ENCODE data around the gene EIF2S3B.
"Not testable (repeated sequence)": the region's sequence is repeated elsewhere in the genome, so short reads cannot be mapped to it uniquely, and the experiment has no call there.

EIF2S3B gene

DNA sequence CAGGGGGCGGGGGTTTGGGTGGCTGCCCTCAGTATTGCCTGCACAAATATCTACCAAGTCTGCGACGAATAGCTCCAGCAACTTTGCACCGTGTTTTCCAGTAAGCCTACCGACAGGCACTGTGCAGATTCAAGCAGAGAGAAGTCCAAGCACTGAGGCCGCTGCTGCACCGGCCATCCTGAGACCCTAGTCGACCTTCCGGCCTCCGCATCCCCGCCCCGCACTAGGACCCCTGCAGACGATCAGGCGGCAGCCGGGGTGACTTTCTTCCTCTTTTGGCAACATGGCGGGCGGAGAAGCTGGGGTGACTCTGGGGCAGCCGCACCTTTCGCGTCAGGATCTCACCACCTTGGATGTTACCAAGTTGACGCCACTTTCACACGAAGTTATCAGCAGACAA is at the start of gene EIF2S3B:
TSS of gene EIF2S3B (plus strand) at position 271 of the 400 bp plus-strand sequence. CDS start at position 284, 13 bp downstream.
- no peak for DNase-seq (ENCODE audit: low read depth in 1 of 2, low spot score in 1 of 2)

- no peak for DNase-seq (ENCODE audit: low read depth in 1 of 2, low spot score in 1 of 2)
Measured at GRCh38 chr12:10456856-10457255, 48.8 kb upstream of the EIF2S3B start.

- no peak for DNase-seq (ENCODE audit: low read depth in 1 of 2, low spot score in 1 of 2)
Measured at GRCh38 chr12:10457760-10458159, 47.9 kb upstream of the EIF2S3B start.

GRCh38 chr12:10466311-10466710 is 39.4 kb upstream of the EIF2S3B start:
- DNase-seq (ENCODE audit: low read depth in 1 of 2, low spot score in 1 of 2): no peak

DNA sequence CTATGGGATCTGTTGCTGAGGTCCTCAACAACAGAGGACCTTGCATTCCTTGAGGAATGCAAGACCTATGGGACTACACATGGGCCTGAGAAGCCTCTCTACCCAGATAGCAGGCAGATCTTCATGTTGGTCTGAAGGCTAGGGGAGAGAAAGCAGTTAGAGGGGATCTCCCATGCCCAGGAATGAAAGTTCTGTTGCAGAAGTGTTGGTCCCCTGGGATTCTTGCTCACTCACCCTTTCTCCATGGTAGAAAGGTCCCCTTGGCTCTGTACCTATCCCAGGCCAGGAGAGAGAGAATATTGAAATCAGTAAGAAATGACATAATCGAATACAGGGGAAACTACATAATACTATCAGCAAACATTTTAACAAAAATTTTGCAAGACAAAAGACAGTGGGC is 36.0 kb upstream of the EIF2S3B start:
- no peak for DNase-seq (ENCODE audit: low read depth in 1 of 2, low spot score in 1 of 2)

- DNase-seq (ENCODE audit: low read depth in 1 of 2, low spot score in 1 of 2): not testable (repeated sequence)
Measured at GRCh38 chr12:10472808-10473207, 32.9 kb upstream of the EIF2S3B start.

DNA sequence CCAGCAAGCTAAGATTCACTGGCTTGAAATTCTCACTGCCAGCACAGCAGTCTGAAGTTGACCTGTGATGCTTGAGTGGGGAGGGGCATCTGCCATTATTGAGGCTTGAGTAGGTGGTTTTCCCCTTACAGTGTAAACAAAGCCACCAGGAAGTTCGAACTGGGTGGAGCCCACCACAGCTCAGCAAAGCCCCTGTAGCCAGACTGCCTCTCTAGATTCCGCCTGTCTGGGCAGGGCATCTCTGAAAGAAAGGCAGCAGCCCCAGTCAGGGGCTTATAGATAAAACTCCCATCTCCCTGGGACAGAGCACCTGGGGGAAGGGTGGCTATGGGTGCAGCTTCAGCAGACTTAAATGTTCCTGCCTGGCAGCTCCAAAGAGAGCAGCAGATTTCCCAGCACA is 23.8 kb upstream of the EIF2S3B start:
- DNase-seq (ENCODE audit: low read depth in 1 of 2, low spot score in 1 of 2): not testable (repeated sequence)

GRCh38 chr12:10487328-10487727 is 18.4 kb upstream of the EIF2S3B start:
- not testable (repeated sequence) for DNase-seq (ENCODE audit: low read depth in 1 of 2, low spot score in 1 of 2)

GRCh38 chr12:10491766-10492165 is 13.9 kb upstream of the EIF2S3B start:
- no peak for DNase-seq (ENCODE audit: low read depth in 1 of 2, low spot score in 1 of 2)

DNA sequence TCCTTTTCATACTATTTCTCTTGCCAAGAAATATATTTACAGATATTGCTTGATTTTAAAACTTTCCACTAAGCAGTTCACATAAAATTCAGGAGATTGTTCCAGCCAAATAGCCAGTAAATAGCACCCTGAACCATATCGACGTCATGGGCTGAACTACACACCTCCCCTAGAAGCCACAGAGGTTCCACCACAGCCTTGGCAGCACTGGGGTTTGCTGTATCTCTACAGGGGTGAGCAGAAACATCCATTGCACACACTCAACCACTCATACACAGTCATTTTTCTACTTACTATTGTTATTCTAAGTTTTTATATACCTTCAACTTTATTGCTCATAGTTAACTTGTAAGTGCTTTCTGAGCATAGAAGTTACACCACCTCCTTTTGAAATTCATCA is 8.1 kb upstream of the EIF2S3B start:
- DNase-seq (ENCODE audit: low read depth in 1 of 2, low spot score in 1 of 2): no peak

GRCh38 chr12:10498042-10498441 is 7.6 kb upstream of the EIF2S3B start:
- no peak for DNase-seq (ENCODE audit: low read depth in 1 of 2, low spot score in 1 of 2)

GRCh38 chr12:10501030-10501429 is 4.7 kb upstream of the EIF2S3B start:
- DNase-seq (ENCODE audit: low read depth in 1 of 2, low spot score in 1 of 2): no peak

GRCh38 chr12:10503460-10503859 is 2.2 kb upstream of the EIF2S3B start:
- DNase-seq (ENCODE audit: low read depth in 1 of 2, low spot score in 1 of 2): no peak

- no peak for DNase-seq (ENCODE audit: low read depth in 1 of 2, low spot score in 1 of 2)
Measured at GRCh38 chr12:10511756-10512355, 6.2 kb downstream of the EIF2S3B start.

- DNase-seq (ENCODE audit: low read depth in 1 of 2, low spot score in 1 of 2): no peak
Measured at GRCh38 chr12:10512798-10513197, 7.1 kb downstream of the EIF2S3B start.

- DNase-seq (ENCODE audit: low read depth in 1 of 2, low spot score in 1 of 2): no peak
Measured at GRCh38 chr12:10521555-10521954, 15.9 kb downstream of the EIF2S3B start.

- DNase-seq (ENCODE audit: low read depth in 1 of 2, low spot score in 1 of 2): no peak
Measured at GRCh38 chr12:10528174-10528953, 22.7 kb downstream of the EIF2S3B start.

GRCh38 chr12:10529603-10530002 is 23.9 kb downstream of the EIF2S3B start:
- no peak for DNase-seq (ENCODE audit: low read depth in 1 of 2, low spot score in 1 of 2)

DNA sequence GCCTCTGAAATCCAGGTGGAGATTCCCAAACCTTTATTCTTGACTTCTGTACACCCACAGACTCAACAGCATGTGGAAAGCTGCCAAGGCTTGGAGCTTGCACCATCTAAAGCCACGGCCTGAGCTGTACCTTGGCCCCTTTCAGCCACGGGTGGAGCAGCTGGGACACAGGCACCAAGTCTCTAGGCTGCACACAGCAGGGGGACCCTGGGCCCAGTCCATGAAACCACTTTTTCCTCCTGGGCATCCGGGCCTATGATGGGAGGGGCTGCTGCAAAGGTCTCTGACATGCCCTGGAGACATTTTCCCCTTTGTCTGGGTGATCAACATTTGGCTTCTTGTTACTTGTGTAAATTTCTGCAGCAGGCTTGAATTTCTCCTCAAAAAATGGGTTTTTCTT is 32.0 kb downstream of the EIF2S3B start:
- no peak for DNase-seq (ENCODE audit: low read depth in 1 of 2, low spot score in 1 of 2)

DNA sequence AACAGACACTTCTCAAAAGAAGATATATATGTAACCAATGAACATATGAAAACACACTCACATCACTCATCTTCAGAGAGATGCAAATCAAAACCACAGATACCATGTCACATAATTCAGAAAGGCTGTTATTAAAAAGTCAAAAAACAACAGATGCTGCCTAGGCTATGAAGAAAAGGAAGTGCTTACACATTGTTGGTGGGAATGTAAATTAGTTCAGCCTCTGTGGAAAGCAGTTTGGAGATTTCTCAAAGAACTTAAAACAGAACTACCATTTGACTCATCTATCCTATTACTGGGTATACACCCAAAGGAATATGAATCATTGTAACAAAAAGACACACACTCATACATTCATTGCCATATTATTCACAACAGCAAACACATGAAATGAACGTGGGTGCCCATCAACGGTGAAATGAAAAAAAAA is 35.1 kb downstream of the EIF2S3B start:
- DNase-seq (ENCODE audit: low read depth in 1 of 2, low spot score in 1 of 2): no peak

DNA sequence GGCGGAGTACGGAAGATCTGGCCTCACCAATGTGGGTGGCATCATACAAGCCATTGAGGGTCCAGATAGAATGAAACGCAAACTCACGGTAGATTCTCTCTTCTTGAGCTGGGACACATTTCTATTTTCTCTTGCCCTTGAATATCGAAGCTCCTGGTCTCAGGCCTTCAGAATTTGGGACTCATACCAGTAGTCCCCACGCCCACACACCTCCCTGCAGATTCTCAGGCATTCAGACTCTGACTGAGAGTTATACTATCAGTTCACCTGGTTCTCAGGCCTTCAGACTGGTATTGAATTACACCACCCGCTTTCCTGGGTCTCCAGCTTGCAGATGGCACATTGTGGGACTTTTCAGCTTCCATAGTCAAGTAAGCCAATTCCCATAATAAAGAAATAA is 37.8 kb downstream of the EIF2S3B start:
- no peak for DNase-seq (ENCODE audit: low read depth in 1 of 2, low spot score in 1 of 2)

DNA sequence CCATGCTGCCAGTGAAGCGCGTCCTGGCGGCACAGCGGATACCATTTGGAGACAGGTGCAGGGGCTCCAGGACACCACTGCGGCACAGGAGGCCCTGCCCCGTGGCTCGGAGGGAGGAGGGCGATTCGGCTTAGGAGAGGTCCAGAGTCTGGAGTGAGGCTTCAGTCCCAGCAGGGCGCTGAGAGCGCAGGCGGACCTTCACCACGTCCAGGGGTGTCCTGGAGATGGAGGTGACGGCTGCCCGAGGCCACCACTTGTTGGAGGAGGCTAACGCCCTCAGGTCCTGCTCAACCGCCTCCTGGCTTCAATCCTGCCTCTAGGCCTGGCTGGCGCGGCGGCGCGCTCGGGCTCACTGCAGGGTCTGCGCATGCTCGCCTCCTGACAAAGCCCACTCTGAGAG is 45.7 kb downstream of the EIF2S3B start:
- DNase-seq (ENCODE audit: low read depth in 1 of 2, low spot score in 1 of 2): no peak

DNA sequence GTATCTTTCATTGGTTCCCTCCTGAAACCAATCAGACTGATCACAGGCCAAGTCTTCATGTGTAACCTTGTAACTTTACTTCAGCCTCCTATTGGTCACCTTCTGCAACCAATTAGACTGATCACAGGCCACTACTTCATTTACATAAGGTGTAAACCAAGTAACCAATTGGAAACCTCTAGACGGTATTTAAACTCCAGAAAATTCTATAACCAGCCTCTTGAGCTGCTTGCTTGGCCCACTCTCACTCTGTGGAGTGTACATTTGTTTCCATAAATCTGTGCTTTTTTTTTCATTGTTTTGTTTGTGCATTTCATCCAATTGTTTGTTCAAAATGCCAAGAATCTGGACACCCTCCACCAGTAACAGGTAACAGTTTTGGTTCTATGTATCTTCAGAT is 47.5 kb downstream of the EIF2S3B start:
- DNase-seq (ENCODE audit: low read depth in 1 of 2, low spot score in 1 of 2): no peak
